GM12892 (cell line): ENCODE data around the gene ROMO1.

ENCODE experiments used
- POLR2A ChIP-seq: IDR thresholded peaks from 2 replicates; pipeline ENCODE4 v1.6.1; 2011; ENCODE audit warnings: low read depth, low read length, control low read depth
- POLR2AphosphoS5 ChIP-seq: IDR thresholded peaks from 2 replicates; pipeline ENCODE4 v1.6.1; 2011; ENCODE audit warnings: low read depth, low read length, control low read depth
- TAF1 ChIP-seq: IDR thresholded peaks from 2 replicates; pipeline ENCODE4 v1.6.1; 2011; ENCODE audit warnings: low read depth, mild to moderate bottlenecking, control low read depth, low read length, borderline replicate concordance

GRCh38 chr20:35731469-35731788 is 32.2 kb downstream of the ROMO1 start:
- TF ChIP-seq TAF1 (no peak), POLR2A (no peak), POLR2AphosphoS5 (no peak; the same call in 1 of the 2 replicates)
